ENCODE data around the gene PGAP1. TPM values are rescaled to one million over a fixed set of nuclear protein-coding genes. Genes with fewer than 3 reads are reported as not detected.

The PGAP1 gene
- total and polyA plus RNA-seq, 2 of the 8 experiments (the other 6 are each of a cell fraction or from before 2014, with no cell fraction given) = 8.3 to 24.1 TPM

DNA sequence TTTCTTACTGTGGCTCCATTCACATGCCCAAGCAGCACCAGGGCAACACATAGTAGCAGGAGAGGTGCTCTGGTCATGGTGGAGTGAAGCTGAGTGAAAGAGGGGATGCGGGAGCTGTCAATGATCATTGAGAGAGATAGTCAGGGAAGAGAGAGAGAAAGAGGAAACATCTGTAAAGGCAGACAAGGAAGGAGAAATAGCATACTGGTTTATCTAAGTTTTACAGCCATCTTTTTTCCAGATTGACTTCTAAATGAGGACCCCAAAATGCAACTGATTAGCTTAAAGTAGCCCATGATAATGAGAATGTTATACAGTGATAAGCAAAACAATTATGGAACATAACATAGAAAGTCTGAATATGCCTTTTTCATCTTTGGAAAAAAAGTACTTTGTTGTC is 117.2 kb downstream of the PGAP1 start, which contains the start of gene C2orf66:
TSS of gene C2orf66 (minus strand) at position 96 of the 400 bp plus-strand sequence. CDS start at position 77, 19 bp downstream.
- no peak within 1 kb of the TSS for H2BK20ac ChIP-seq (ENCODE audit: low read length)
- no peak within 1 kb of the TSS for H4K8ac ChIP-seq (ENCODE audit: extremely low read depth, insufficient read depth, low read length)
- H3K27ac ChIP-seq (ENCODE audit: low read depth, low read length) = no peak within 1 kb of the TSS
- no peak within 1 kb of the TSS for H2BK12ac ChIP-seq (ENCODE audit: low read depth, low read length)
- no peak within 1 kb of the TSS for H3K4ac ChIP-seq (replicated peaks; ENCODE audit: insufficient read length, low read depth, low read length)
- 77% methylated on average over 1 of the region's 1 CpG; no CpG with 5 or more reads in 1 of the 2 experiments for WGBS, 2 experiments (ENCODE audit: extremely low coverage in 1 of 2, insufficient coverage in 1 of 2, insufficient read length in 1 of 2, insufficient replicate concordance in 2 of 2, low coverage in 1 of 2, low lambda C conversion rate in 2 of 2, missing lambda C conversion rate in 1 of 2)
- DNase-seq (ENCODE audit: low read depth in 1 of 2, low spot score in 2 of 2) = no peak
- no peaks in the 10 kb centered on the region for H4K20me1 ChIP-seq (replicated peaks in 1 of 2; ENCODE audit: control insufficient read depth in 1 of 2, insufficient read depth in 2 of 2, low read length in 2 of 2)
- H3K18ac ChIP-seq (ENCODE audit: extremely low read depth, low read length) = no peak within 1 kb of the TSS
- H3K79me1 ChIP-seq (ENCODE audit: low read depth, low read length) = no peaks in the 10 kb centered on the region
- no peak within 1 kb of the TSS for H2BK5ac ChIP-seq (ENCODE audit: low read depth, low read length)
- no peak within 1 kb of the TSS for H3K4me2 ChIP-seq (ENCODE audit: insufficient read depth in 1 of 2, low read depth in 2 of 2, low read length in 2 of 2)
- no peak within 1 kb of the TSS for H3K14ac ChIP-seq (ENCODE audit: insufficient read length)
- H3K23ac ChIP-seq (ENCODE audit: insufficient read length) = no peak within 1 kb of the TSS
- H2BK15ac ChIP-seq (ENCODE audit: low read length) = no peak within 1 kb of the TSS
- H3K27me3 ChIP-seq (replicated peaks in 1 of 4; ENCODE audit: control insufficient read depth in 3 of 4, extremely low read depth in 1 of 4, insufficient read depth in 3 of 4, low read length in 3 of 4) = no peaks in the 10 kb centered on the region
- no peak within 1 kb of the TSS for H2AK5ac ChIP-seq (ENCODE audit: low read depth, low read length)
- H2AFZ ChIP-seq (ENCODE audit: low read length) = no peak within 1 kb of the TSS
- TF ChIP-seq RAD21 (IDR thresholded peaks at IDR 0.05 in 1 of 2, conservative IDR thresholded peaks at IDR 0.05 in 1 of 2; ENCODE audit: low read depth in 2 of 2, low read length in 2 of 2) = no peak
- TF ChIP-seq YY1 (IDR thresholded peaks at IDR 0.05; ENCODE audit: low read depth, low read length) = no peak
- TF ChIP-seq, protein P1, sequence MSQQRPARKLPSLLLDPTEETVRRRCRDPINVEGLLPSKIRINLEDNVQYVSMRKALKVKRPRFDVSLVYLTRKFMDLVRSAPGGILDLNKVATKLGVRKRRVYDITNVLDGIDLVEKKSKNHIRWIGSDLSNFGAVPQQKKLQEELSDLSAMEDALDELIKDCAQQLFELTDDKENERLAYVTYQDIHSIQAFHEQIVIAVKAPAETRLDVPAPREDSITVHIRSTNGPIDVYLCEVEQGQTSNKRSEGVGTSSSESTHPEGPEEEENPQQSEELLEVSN (IDR thresholded peaks at IDR 0.05) = no peak
- no peak for TF ChIP-seq POLR2A (IDR thresholded peaks at IDR 0.05; ENCODE audit: control extremely low read depth in 1 of 2, low read depth in 2 of 2, low read length in 2 of 2)
- TF ChIP-seq, protein P2, sequence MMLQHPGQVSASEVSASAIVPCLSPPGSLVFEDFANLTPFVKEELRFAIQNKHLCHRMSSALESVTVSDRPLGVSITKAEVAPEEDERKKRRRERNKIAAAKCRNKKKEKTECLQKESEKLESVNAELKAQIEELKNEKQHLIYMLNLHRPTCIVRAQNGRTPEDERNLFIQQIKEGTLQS (IDR thresholded peaks at IDR 0.05; ENCODE audit: insufficient read depth, low read depth, low read length) = no peak
- no peaks in the 10 kb centered on the region for H3K79me2 ChIP-seq (ENCODE audit: control insufficient read depth in 1 of 2, insufficient read depth in 2 of 2, low read length in 2 of 2)
- H3K56ac ChIP-seq (replicated peaks; ENCODE audit: insufficient read length, low read depth, low read length) = no peak within 1 kb of the TSS
- no peak within 1 kb of the TSS for H4K91ac ChIP-seq (replicated peaks; ENCODE audit: insufficient read length, low read length)
- no peaks in the 10 kb centered on the region for H3K23me2 ChIP-seq (ENCODE audit: low read depth, low read length)
- no peaks in the 10 kb centered on the region for H3K4me1 ChIP-seq (replicated peaks in 1 of 4; ENCODE audit: control insufficient read depth in 3 of 4, insufficient read depth in 4 of 4, low read length in 3 of 4)
- CTCF ChIA-PET (ENCODE audit: partially characterized antibody) = interaction anchor here (1.1 to 1.8 kb wide), 3 partner anchors 9 to 502 kb away, joined by 3 to 6 read pairs (median 3); no protein-coding TSS in a partner anchor
- no peak for FAIRE-seq
- no peak within 1 kb of the TSS for H3K4me3 ChIP-seq (ENCODE audit: extremely low read depth in 1 of 4, insufficient read depth in 2 of 4, low read depth in 3 of 4, low read length in 4 of 4)
- no peak within 1 kb of the TSS for H2BK120ac ChIP-seq (replicated peaks; ENCODE audit: low read depth, low read length)
- POLR2A ChIA-PET (ENCODE audit: partially characterized antibody) = interaction anchor here (1.0 kb wide), 1 partner anchor 10 kb away, joined by 3 read pairs; the partner anchor contains the start of gene GTF3C3
- no peak within 1 kb of the TSS for H3K9ac ChIP-seq (replicated peaks in 1 of 4; ENCODE audit: extremely low read depth in 1 of 4, low read depth in 3 of 4, low read length in 3 of 4)
- no peaks in the 10 kb centered on the region for H3K9me3 ChIP-seq (ENCODE audit: insufficient read depth in 2 of 2, low read depth in 1 of 2, low read length in 1 of 2)
- no peaks in the 10 kb centered on the region for H3K36me3 ChIP-seq (ENCODE audit: control insufficient read depth in 2 of 4, insufficient read depth in 4 of 4, low read length in 3 of 4)
- no peak within 1 kb of the TSS for H4K5ac ChIP-seq (ENCODE audit: insufficient read length, low read depth, low read length)

Data from H1 (cell line).